K562 (cell line): ENCODE measurements around the gene ROPN1L. TPM values are rescaled to one million over a fixed set of nuclear protein-coding genes. Genes with fewer than 3 reads are reported as not detected.

Source experiments
- ATF7 ChIP-seq: fragments of 450-650 bp; IDR thresholded peaks from 2 replicates; pipeline ENCODE4 v1.7.1; 2014; ENCODE audit warnings: mild to moderate bottlenecking, moderate library complexity
- CAMTA2 ChIP-seq: fragments of 250-450 bp; sonication (Bioruptor Pico); conservative IDR thresholded peaks from 2 replicates; pipeline ENCODE4 v1.5.1; 2022
- CBX8 ChIP-seq: fragments of 200-600 bp; sonication (generic); IDR thresholded peaks from 2 replicates; pipeline ENCODE4 v1.6.1; 2012; ENCODE audit warnings: borderline replicate concordance, mixed run types, low read depth, mild to moderate bottlenecking, moderate library complexity, mixed read lengths, low read length, control low read depth, inconsistent platforms; ENCODE audit not compliant: poor library complexity, severe bottlenecking; ENCODE audit errors: extremely low read depth
- CHCHD3 ChIP-seq: fragments of 250-450 bp; sonication (Bioruptor Pico); IDR thresholded peaks from 2 replicates; pipeline ENCODE4 v2.1.2; 2022; ENCODE audit warnings: mild to moderate bottlenecking
- CSDE1 ChIP-seq, 2 experiments: fragments of 450-650 bp; IDR thresholded peaks; 2 replicates each; pipeline ENCODE4 v1.6.1; 2016; ENCODE audit warnings: mild to moderate bottlenecking in 1 of 2
- DDX20 ChIP-seq: fragments of 450-650 bp; IDR thresholded peaks from 2 replicates; pipeline ENCODE4 v1.6.1; 2016; ENCODE audit warnings: missing genetic modification characterization, low read depth, mild to moderate bottlenecking, missing compliant biosample characterization, moderate library complexity
- KDM1A ChIP-seq, 2 experiments: fragments of 450-650 bp; IDR thresholded peaks; 2 replicates each; pipeline ENCODE4 v1.6.1; 2016; ENCODE audit warnings: mild to moderate bottlenecking in 2 of 2
- MTF1 ChIP-seq: fragments of 250-450 bp; sonication (Bioruptor Pico); IDR thresholded peaks from 2 replicates; pipeline ENCODE4 v1.9.0; 2021; ENCODE audit warnings: moderate library complexity, mild to moderate bottlenecking, inconsistent platforms, borderline replicate concordance
- NR1H2 ChIP-seq: sonication (generic); formaldehyde crosslinking; IDR thresholded peaks from 2 replicates; pipeline ENCODE4 v1.4.0; 2020; ENCODE audit warnings: mild to moderate bottlenecking, missing genetic modification reagents
- POLR2AphosphoS5 ChIP-seq: IDR thresholded peaks from 2 replicates; pipeline ENCODE4 v1.6.1; 2011; ENCODE audit warnings: mild to moderate bottlenecking, low read depth, low read length, moderate library complexity; ENCODE audit not compliant: control insufficient read depth, insufficient read depth
- PURB ChIP-seq: sonication (generic); formaldehyde crosslinking; IDR thresholded peaks from 2 replicates; pipeline ENCODE4 v1.9.0; 2021; ENCODE audit warnings: low read depth, mild to moderate bottlenecking, missing genetic modification reagents
- TAF9B ChIP-seq: fragments of 450-650 bp; IDR thresholded peaks from 2 replicates; pipeline ENCODE4 v1.6.1; 2018; ENCODE audit warnings: mild to moderate bottlenecking; ENCODE audit not compliant: partially characterized antibody
- TFAM ChIP-seq: fragments of 250-450 bp; sonication (Bioruptor Pico); conservative IDR thresholded peaks from 2 replicates; pipeline ENCODE4 v1.5.0; 2021; ENCODE audit warnings: mild to moderate bottlenecking, moderate library complexity
- TFAP4 ChIP-seq: sonication (generic); formaldehyde crosslinking; IDR thresholded peaks from 2 replicates; pipeline ENCODE4 v1.8.0; 2022; ENCODE audit warnings: missing genetic modification reagents, mild to moderate bottlenecking, moderate library complexity, borderline replicate concordance
- WHSC1 ChIP-seq: IDR thresholded peaks from one replicate; pipeline ENCODE4 v1.6.1; 2012; ENCODE audit warnings: low read length, control low read depth, inconsistent platforms
- ZNF174 ChIP-seq: fragments of 250-450 bp; sonication (Bioruptor Pico); IDR thresholded peaks from 2 replicates; pipeline ENCODE4 v1.4.0; 2020; ENCODE audit warnings: mild to moderate bottlenecking
- ZNF23 ChIP-seq: fragments of 250-450 bp; sonication (Bioruptor Pico); IDR thresholded peaks from 2 replicates; pipeline ENCODE4 v1.4.0; 2020; ENCODE audit warnings: mild to moderate bottlenecking
- ZNF699 ChIP-seq: fragments of 250-450 bp; sonication (Bioruptor Pico); IDR thresholded peaks from 2 replicates; pipeline ENCODE4 v1.8.0; 2021; ENCODE audit warnings: mild to moderate bottlenecking, moderate library complexity; ENCODE audit not compliant: insufficient replicate concordance
- polyA plus RNA-seq, 8 experiments: library from polyadenylated mRNA; depleted of rRNA in 4 of 8; stranded (reverse) in 5 of 8; unstranded in 3 of 8; fragments of >200 nt; fragmentation: Nextera tagmentation in 2 of 8; fragmentation: Illumina TruSeq in 1 of 8; extraction: Ambion mirVana in 2 of 8; extraction: Trizol in 1 of 8; gene quantifications; 2 replicates each; pipeline versions ENCODE4 v1.2.1 to v1.2.3, GENCODE V29; 2011 to 2014; ENCODE audit warnings: inconsistent platforms in 1 of 8, missing spikeins in 1 of 8
- total RNA-seq, 7 experiments: library from RNA; depleted of rRNA in 6 of 7; stranded (reverse); fragments of >200 nt in 6 of 7; fragmentation: Illumina TruSeq in 2 of 7; extraction: Trizol in 2 of 7; gene quantifications; 2 replicates each; pipeline versions ENCODE4 v1.2.1 to v1.2.3, GENCODE V29; 2011 to 2021; ENCODE audit warnings: low replicate concordance in 1 of 7
- TF ChIP-seq, protein P1 (sequence below): fragments of 200-800 bp; sonication (Bioruptor generic); IDR thresholded peaks from 2 replicates; pipeline ENCODE4 v1.6.1; 2017; ENCODE audit warnings: missing genetic modification characterization, missing compliant biosample characterization
- TF ChIP-seq, protein P2 (sequence below): fragments of 250-450 bp; sonication (Bioruptor Pico); IDR thresholded peaks from 2 replicates; pipeline ENCODE4 v1.6.1; 2021; ENCODE audit warnings: mild to moderate bottlenecking
- TF ChIP-seq, protein P3 (sequence below), 2 experiments: fragments of 450-650 bp; conservative IDR thresholded peaks; 2 replicates each; pipeline ENCODE4 v1.6.1; 2017; ENCODE audit warnings: mild to moderate bottlenecking in 2 of 2, moderate library complexity in 2 of 2

The ROPN1L gene
- total and polyA plus RNA-seq, 9 of the 15 experiments (the other 6 are each of a cell fraction or from before 2014, with no cell fraction given): 0.04 to 0.85 (median 0.24) TPM; not detected in 3

DNA sequence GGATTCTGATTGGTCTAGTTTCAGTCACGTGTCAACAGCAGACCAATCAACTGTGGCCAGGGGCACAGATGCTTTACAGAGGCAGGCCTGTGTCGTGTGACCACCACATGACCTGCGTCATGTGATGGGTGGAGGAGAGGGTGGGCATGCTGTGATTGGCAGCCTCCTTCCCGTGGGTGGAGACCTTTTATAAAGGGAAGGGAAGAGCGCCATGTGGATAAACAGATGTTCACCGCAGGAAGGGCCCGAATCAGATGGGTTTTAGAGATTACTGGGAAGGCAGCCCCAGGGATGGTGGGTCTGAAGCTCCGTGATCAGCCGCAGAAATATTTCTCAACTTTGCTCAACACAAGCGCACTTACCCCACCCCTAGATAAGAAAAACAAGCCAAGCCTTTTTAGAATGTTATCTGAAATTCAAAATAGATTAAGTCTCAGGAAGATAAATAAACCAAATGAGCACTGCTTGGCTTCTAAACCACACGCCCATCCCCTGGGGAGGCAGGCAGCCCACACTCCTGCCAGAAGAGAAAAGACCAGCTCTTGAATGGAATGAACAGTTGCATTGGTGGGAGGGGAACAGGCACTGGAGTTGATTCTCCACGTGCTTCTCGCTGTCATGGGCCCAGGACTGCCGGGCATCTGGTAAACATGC lies 43.6 kb downstream of the ROPN1L start (continued):
- TF ChIP-seq, protein P1, sequence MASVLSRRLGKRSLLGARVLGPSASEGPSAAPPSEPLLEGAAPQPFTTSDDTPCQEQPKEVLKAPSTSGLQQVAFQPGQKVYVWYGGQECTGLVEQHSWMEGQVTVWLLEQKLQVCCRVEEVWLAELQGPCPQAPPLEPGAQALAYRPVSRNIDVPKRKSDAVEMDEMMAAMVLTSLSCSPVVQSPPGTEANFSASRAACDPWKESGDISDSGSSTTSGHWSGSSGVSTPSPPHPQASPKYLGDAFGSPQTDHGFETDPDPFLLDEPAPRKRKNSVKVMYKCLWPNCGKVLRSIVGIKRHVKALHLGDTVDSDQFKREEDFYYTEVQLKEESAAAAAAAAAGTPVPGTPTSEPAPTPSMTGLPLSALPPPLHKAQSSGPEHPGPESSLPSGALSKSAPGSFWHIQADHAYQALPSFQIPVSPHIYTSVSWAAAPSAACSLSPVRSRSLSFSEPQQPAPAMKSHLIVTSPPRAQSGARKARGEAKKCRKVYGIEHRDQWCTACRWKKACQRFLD (CRISPR knock-in tag): peak; percentile 23; the same call in 1 of the 2 replicates
- TF ChIP-seq TFAM (CRISPR knock-in tag) (no peak), WHSC1 (no peak), DDX20 (tag) (no peak), CSDE1 (IDR thresholded peaks at IDR 0.05) (no peak), CAMTA2 (no peak), POLR2AphosphoS5 (no peak), PURB (CRISPR knock-in tag) (no peak), ZNF699 (no peak), CHCHD3 (no peak), CBX8 (no peak), KDM1A (IDR thresholded peaks at IDR 0.05) (peak; percentile 5 to 47; a peak in 1 of 4 replicates), TAF9B (no peak), TFAP4 (CRISPR knock-in tag) (peak; percentile 86), ATF7 (peak; percentile 75), NR1H2 (no peak), ZNF23 (CRISPR knock-in tag) (no peak), MTF1 (CRISPR knock-in tag) (no peak), ZNF174 (CRISPR knock-in tag) (no peak)
- TF ChIP-seq, protein P2, sequence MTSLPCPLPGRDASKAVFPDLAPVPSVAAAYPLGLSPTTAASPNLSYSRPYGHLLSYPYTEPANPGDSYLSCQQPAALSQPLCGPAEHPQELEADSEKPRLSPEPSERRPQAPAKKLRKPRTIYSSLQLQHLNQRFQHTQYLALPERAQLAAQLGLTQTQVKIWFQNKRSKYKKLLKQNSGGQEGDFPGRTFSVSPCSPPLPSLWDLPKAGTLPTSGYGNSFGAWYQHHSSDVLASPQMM (CRISPR knock-in tag): no peak
- TF ChIP-seq, protein P3, sequence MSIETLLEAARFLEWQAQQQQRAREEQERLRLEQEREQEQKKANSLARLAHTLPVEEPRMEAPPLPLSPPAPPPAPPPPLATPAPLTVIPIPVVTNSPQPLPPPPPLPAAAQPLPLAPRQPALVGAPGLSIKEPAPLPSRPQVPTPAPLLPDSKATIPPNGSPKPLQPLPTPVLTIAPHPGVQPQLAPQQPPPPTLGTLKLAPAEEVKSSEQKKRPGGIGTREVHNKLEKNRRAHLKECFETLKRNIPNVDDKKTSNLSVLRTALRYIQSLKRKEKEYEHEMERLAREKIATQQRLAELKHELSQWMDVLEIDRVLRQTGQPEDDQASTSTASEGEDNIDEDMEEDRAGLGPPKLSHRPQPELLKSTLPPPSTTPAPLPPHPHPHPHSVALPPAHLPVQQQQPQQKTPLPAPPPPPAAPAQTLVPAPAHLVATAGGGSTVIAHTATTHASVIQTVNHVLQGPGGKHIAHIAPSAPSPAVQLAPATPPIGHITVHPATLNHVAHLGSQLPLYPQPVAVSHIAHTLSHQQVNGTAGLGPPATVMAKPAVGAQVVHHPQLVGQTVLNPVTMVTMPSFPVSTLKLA (conservative IDR thresholded peaks at IDR 0.05): peak; percentile 38 to 72; a peak in 2 of 4 replicates
